GM21528 (cell line): ENCODE data around the gene HDX.
"Not testable (repeated sequence)": the region's sequence is repeated elsewhere in the genome, so short reads cannot be mapped to it uniquely, and the experiment has no call there.

Experiments
- ATAC-seq: cut with Tn5 transposase; IDR thresholded peaks from one replicate; pipeline ENCODE4 v1.9.1; 2021; ENCODE audit warnings: mild to moderate bottlenecking, moderate library complexity; ENCODE audit not compliant: unreplicated experiment, low FRiP score

Gene HDX

GRCh38 chrX:84339507-84340364 lies 162.5 kb downstream of the HDX start:
- peak; percentile 70 for ATAC-seq

- no peak for ATAC-seq
Measured at GRCh38 chrX:84336646-84337045, 165.6 kb downstream of the HDX start.

GRCh38 chrX:84335121-84335520 lies 167.1 kb downstream of the HDX start:
- no peak for ATAC-seq

GRCh38 chrX:84322083-84322827 lies 180.0 kb downstream of the HDX start:
- ATAC-seq = no peak

GRCh38 chrX:84320614-84321013 lies 181.6 kb downstream of the HDX start:
- no peak for ATAC-seq

- ATAC-seq = no peak
Measured at GRCh38 chrX:84320023-84320422, 182.2 kb downstream of the HDX start.

GRCh38 chrX:84318661-84319060 lies 183.6 kb downstream of the HDX start:
- ATAC-seq = no peak

- not testable (repeated sequence) for ATAC-seq
Measured at GRCh38 chrX:84315946-84316345, 186.3 kb downstream of the HDX start.
